GM12878 (cell line): ENCODE results near the gene CA14.

Experiments used
- CHD1 ChIP-seq: IDR thresholded peaks from 2 replicates; pipeline ENCODE4 v1.6.1; 2012; ENCODE audit warnings: low read depth, low read length, improper control_type of control experiment
- CTCF ChIP-seq, 3 experiments: IDR thresholded peaks in 2 of 3; conservative IDR thresholded peaks in 1 of 3; 2 replicates each; pipeline ENCODE4 v1.5.1; 2011; ENCODE audit warnings: low read depth in 3 of 3, low read length in 3 of 3, mild to moderate bottlenecking in 3 of 3, control low read depth in 2 of 3, moderate library complexity in 2 of 3, inconsistent platforms in 1 of 3, mixed read lengths in 1 of 3; ENCODE audit not compliant: control insufficient read depth in 2 of 3, insufficient read depth in 1 of 3; ENCODE audit errors: extremely low read depth in 1 of 3
- ELK1 ChIP-seq: IDR thresholded peaks from 2 replicates; pipeline ENCODE4 v1.6.1; 2012; ENCODE audit warnings: low read depth, low read length, improper control_type of control experiment
- EZH2 ChIP-seq: IDR thresholded peaks from 2 replicates; pipeline ENCODE4 v1.6.1; 2012; ENCODE audit warnings: low read depth, mild to moderate bottlenecking, control low read depth, inconsistent platforms, low read length, borderline replicate concordance; ENCODE audit not compliant: control insufficient read depth
- FOXK2 ChIP-seq: fragments of 450-650 bp; IDR thresholded peaks from 2 replicates; pipeline ENCODE4 v1.6.1; 2017; ENCODE audit warnings: mild to moderate bottlenecking, moderate library complexity
- IRF4 ChIP-seq: IDR thresholded peaks from 2 replicates; pipeline ENCODE4 v1.6.1; 2011; ENCODE audit warnings: low read depth, low read length
- RAD21 ChIP-seq: IDR thresholded peaks from 2 replicates; pipeline ENCODE4 v1.6.1; 2011; ENCODE audit warnings: mild to moderate bottlenecking, low read depth, low read length, moderate library complexity; ENCODE audit not compliant: insufficient read depth
- RCOR1 ChIP-seq: conservative IDR thresholded peaks from 2 replicates; pipeline ENCODE4 v1.6.1; 2012; ENCODE audit warnings: low read depth, low read length, improper control_type of control experiment
- SMAD1 ChIP-seq: fragments of 450-650 bp; IDR thresholded peaks from 2 replicates; pipeline ENCODE4 v1.6.1; 2018; ENCODE audit warnings: mild to moderate bottlenecking, low read depth; ENCODE audit not compliant: partially characterized antibody
- YY1 ChIP-seq: IDR thresholded peaks from 2 replicates; pipeline ENCODE4 v1.6.1; 2011; ENCODE audit warnings: low read depth, mild to moderate bottlenecking, low read length
- ZNF622 ChIP-seq: fragments of 450-650 bp; IDR thresholded peaks from 2 replicates; pipeline ENCODE4 v1.6.1; 2017; ENCODE audit warnings: mild to moderate bottlenecking, inconsistent platforms

- TF ChIP-seq EZH2 (no peak), IRF4 (no peak), CHD1 (no peak), ZNF622 (no peak), CTCF (IDR thresholded peaks at IDR 0.05 in 2 of 3, conservative IDR thresholded peaks at IDR 0.05 in 1 of 3; ENCODE audit: control insufficient read depth in 2 of 3, extremely low read depth in 1 of 3, insufficient read depth in 1 of 3, low read depth in 3 of 3, low read length in 3 of 3) (no peak), RAD21 (no peak), YY1 (no peak), SMAD1 (no peak), FOXK2 (no peak), RCOR1 (no peak), ELK1 (no peak)
These were observed 2.4 kb downstream of the CA14 start for GRCh38 chr1:150259758-150260669.
